GM12874 (cell line): Measurements from ENCODE around the gene RNPS1.

Experiments used
- TF ChIP-seq, protein P1 (sequence below): IDR thresholded peaks from 2 replicates; pipeline ENCODE4 v1.5.1; 2011; ENCODE audit warnings: low read depth, mild to moderate bottlenecking, control low read depth, low read length, moderate library complexity; ENCODE audit not compliant: insufficient read depth

The RNPS1 gene

GRCh38 chr16:2244926-2245795 is 22.8 kb downstream of the RNPS1 start:
- TF ChIP-seq, protein P1, sequence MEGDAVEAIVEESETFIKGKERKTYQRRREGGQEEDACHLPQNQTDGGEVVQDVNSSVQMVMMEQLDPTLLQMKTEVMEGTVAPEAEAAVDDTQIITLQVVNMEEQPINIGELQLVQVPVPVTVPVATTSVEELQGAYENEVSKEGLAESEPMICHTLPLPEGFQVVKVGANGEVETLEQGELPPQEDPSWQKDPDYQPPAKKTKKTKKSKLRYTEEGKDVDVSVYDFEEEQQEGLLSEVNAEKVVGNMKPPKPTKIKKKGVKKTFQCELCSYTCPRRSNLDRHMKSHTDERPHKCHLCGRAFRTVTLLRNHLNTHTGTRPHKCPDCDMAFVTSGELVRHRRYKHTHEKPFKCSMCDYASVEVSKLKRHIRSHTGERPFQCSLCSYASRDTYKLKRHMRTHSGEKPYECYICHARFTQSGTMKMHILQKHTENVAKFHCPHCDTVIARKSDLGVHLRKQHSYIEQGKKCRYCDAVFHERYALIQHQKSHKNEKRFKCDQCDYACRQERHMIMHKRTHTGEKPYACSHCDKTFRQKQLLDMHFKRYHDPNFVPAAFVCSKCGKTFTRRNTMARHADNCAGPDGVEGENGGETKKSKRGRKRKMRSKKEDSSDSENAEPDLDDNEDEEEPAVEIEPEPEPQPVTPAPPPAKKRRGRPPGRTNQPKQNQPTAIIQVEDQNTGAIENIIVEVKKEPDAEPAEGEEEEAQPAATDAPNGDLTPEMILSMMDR = no peak

- TF ChIP-seq, protein P1 = no peak
Measured at GRCh38 chr16:2244301-2244700, 23.6 kb downstream of the RNPS1 start.

GRCh38 chr16:2243781-2244180 is 24.1 kb downstream of the RNPS1 start:
- TF ChIP-seq, protein P1 = no peak

GRCh38 chr16:2243031-2243528 is 24.8 kb downstream of the RNPS1 start:
- TF ChIP-seq, protein P1 = 0 out of 2 replicates have a peak, but pooled peaks have one; percentile 44

- TF ChIP-seq, protein P1 = no peak
Measured at GRCh38 chr16:2242598-2242997, 25.3 kb downstream of the RNPS1 start.

DNA sequence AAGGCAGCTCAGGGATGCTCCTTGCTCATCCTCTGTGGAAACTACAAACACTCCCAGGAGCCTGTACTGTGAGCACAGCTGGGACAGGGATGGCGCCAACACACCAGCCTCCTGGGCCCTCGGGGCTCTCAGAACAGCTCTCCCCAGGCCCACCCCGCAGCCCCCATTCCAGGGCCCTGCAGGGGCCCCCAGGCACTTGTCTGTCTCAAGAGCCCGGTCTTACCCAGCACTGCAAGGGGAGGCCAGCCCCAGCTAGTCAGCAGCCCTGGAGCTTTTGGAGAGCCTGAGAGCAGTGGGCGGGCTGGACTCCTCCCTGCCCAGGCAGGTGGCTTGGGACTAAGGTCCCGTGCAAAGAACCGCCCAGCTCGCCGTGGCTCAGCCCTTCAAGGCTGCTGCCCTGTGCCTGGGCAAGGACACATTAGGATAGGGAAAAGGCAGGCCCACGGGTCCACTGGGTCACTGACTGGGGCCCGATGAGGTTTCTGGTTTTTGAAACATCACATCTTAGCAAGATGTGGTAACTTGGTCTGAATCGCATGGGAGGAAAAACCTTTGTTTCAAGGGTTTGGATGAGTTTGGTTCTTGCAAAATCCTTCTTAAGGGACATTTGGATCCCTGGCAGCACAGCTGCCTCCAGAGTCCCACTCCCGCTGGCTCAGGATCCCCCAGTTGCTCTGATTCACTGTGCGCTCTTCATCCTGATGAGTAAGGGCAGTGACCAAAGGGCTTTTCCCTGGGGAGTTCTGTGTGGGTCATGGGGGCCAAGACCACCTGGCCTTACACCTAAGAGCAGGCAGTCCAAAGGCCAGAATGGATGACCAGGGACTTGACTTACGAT is 28.9 kb downstream of the RNPS1 start:
- TF ChIP-seq, protein P1 = no peak
